Measurements from ENCODE around the gene NPAS1. TPM values are rescaled to one million over a fixed set of nuclear protein-coding genes. Genes with fewer than 3 reads are reported as not detected.
"Not testable (repeated sequence)": the region's sequence is repeated elsewhere in the genome, so short reads cannot be mapped to it uniquely, and the experiment has no call there.

The NPAS1 gene
- total RNA-seq, 1 experiment from 2014 or later: 7.7 TPM

DNA sequence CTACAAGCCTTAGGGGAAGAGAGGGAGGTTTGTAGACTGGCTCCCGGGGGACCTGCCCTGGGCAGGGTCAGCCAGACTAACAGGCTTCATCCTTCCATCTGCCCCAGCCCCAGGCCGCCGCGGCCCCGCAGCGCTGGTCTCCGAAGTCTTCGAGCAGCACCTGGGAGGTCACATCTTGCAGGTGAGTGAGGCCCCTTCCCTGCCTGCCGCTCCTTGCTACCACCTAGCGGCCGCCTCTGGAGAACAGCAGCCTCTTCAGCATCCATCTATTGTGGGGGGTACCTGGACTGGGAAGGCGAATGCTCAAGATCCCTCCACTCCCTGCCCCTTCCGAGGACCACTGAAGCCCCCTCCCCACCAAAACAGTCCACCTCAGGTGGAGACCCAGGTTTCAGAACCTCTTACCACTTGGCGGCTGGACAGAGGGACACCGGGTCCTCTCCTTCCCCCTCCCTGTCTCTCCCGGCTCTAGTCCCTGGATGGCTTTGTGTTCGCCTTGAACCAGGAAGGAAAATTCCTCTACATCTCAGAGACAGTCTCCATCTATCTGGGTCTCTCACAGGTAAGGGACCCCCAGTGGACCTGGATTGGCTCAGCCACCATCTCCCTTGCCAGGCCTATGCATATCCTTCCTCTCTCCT lies 12.7 kb downstream of the NPAS1 start:
- peak; percentile 68 for DNase-seq (ENCODE audit: low spot score)
- in situ Hi-C loops (cut with HindIII; ENCODE audit: low sequenced_read_pairs): no loop called here

DNA sequence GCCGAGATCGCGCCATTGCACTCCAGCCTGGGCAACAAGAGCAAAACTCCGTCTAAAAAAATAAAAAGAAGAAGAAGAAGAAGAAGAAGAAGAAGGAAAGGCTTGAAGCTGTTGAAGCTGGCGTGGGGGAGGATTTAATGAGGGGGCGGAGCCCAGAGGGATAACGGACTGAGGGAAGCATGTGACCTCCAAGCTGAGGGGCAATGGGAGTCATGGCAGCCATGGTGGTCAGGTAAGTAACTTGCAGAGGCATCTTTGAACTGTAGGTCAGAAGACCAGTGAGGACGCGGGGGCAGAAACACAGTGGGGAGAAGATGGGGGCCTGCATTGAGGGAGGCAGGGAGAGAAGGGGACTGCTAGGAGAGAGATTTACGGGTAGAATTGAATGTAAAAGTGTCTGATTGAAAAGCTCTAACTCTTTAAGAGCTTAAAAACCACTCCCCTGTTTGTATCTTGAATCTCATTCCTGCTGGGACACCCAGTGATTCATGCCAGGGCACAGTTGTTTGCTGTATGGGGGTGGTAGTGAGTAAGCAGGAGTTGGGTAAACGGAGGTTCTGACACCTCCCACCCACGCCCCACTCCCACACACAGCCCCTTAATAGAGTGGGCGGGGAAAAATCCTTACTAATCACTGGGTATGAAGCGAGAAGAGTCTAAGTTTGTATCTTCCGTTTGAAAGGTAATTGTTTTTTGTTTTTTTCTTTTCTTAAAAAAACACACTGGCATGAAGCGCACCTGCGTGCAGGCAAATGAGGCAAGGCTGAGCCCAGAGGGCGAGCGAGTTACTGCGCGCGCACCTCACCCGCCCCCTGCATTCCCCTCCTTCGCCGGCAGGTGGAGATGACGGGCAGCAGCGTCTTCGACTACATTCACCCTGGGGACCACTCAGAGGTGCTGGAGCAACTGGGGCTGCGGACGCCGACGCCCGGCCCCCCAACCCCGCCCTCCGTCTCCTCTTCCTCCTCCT lies 15.8 kb downstream of the NPAS1 start:
- in situ Hi-C loops (cut with HindIII; ENCODE audit: low sequenced_read_pairs): no loop called here
- DNase-seq (ENCODE audit: low spot score): peak; percentile 88

DNA sequence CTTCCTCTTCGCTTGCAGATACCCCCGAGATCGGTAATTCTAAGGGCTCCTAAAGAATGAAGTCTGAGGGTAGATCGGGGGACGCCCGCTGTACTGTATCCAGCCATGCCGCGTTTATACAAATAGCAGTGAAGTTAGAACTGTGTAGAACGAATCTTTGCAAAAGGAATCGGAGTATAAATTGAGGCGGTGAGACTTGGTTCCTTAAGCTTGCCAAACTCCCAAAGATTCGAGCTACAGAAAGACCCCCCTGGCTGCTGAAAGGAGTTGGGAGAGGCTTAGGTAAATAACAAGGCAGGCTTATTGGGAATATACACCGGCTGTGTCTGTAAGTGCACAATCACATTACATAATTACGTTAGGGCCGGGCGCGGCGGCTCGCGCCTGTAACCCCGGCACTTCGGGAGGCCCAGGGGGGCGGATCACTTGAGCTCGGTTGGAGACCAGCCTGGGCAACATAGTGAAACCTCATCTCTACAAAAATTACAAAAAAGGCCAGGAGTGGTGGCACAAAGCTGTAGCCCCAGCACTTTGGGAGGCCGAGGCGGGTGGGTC lies 16.5 kb downstream of the NPAS1 start:
- in situ Hi-C loops (cut with HindIII; ENCODE audit: low sequenced_read_pairs): no loop called here
- no peak for DNase-seq (ENCODE audit: low spot score)

DNA sequence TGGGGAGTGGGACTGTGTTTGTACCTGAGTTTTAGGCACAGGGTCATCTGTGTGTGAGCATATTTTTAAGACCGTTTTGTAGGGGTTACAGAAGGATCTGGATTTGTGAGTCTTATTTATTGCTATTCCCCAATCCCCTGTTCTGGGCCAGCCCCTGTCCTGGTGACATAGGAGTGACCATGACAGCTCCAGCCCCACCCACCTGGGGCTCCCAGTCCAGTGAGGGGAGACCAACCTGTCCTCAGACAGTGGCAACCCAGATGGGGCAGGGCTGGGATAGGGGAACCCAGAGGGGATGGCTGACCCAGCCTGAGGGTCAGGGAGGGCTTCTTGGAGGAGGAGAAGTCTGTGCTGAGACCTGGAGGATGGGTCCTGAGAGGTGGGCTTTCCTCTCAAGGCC lies 18.1 kb downstream of the NPAS1 start:
- no peak for DNase-seq (ENCODE audit: low spot score)
- in situ Hi-C loops (cut with HindIII; ENCODE audit: low sequenced_read_pairs): no loop called here

DNA sequence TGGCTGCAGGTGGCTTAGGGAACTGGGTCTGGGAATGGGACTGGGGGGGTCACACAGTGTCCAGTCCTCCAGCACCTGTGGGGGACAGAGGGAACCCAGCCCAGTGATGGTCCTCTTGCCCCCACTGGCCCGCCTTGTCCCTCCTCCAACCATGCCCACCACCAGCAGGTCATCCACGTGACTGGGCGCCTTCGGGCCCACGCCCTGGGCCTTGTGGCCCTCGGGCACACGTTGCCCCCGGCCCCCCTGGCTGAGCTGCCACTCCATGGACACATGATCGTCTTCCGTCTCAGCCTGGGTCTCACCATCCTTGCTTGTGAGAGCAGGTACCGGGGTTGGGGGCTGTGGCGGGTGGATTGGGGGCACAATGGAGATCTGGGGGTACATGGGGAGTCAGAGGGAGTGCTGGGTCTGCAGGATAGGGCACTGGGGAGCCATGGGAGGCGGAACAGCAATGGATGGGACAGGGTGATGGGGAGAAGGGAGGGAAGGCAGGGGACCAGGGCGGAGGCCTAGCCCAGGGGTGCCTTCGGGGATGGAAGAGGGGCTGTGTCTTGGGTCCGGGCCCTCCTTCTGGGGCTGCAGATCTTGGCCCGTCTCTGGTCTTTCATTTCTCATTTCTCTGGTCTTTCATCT lies 19.7 kb downstream of the NPAS1 start:
- no peak for DNase-seq (ENCODE audit: low spot score)
- in situ Hi-C loops (cut with HindIII; ENCODE audit: low sequenced_read_pairs): no loop called here

DNA sequence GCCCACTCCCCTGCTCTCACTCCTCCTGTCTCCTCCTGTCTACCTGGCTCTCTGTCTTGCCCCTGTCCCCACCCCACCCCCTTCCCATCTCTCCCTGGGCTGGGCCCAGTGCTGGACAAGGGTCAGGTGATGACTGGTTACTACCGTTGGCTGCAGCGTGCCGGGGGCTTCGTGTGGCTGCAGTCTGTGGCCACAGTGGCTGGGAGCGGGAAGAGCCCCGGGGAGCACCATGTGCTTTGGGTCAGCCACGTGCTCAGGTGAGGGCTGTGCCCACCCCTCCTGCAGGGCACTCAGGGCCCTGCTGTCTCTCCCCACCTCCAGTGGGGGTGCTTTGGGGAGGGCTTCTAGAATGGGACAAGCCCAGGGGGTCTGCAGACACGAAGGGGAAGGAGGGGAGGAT lies 21.2 kb downstream of the NPAS1 start:
- DNase-seq (ENCODE audit: low spot score): no peak
- in situ Hi-C loops (cut with HindIII; ENCODE audit: low sequenced_read_pairs): no loop called here

DNA sequence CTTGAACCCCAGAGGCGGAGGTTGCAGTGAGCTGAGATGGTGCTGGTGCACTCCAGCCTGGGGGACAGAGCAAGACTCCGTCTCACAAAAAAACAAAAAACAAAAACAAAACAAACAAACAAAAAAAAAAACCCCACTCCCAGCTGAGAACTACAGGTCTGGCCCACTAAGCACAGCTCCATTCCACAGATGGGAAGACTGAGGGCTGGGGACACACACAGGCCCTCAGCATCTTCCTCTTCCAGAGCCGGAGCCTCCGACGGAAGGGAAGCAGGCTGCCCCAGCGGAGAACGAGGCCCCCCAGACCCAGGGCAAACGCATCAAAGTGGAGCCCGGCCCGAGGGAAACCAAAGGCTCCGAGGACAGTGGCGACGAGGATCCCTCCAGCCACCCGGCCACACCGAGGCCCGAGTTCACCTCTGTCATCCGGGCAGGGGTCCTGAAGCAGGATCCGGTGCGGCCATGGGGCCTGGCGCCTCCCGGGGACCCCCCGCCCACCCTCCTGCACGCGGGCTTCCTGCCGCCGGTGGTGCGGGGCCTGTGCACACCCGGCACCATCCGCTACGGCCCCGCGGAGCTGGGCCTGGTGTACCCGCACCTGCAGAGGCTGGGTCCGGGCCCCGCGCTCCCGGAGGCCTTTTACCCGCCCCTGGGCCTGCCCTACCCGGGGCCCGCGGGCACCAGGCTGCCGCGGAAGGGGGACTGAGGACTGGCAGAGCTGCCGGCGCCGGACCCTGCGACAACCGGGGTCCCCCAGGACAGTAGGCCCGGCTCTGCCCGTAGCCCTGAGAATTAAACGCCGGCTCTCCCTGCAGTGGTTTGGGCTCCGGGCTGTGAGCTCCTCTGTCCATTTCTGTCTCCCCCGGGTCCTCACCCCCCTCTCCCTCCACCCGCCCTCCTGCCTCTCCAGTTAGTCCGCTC lies 25.6 kb downstream of the NPAS1 start:
- in situ Hi-C loops (cut with HindIII; ENCODE audit: low sequenced_read_pairs): no loop called here
- DNase-seq (ENCODE audit: low spot score): no peak

DNA sequence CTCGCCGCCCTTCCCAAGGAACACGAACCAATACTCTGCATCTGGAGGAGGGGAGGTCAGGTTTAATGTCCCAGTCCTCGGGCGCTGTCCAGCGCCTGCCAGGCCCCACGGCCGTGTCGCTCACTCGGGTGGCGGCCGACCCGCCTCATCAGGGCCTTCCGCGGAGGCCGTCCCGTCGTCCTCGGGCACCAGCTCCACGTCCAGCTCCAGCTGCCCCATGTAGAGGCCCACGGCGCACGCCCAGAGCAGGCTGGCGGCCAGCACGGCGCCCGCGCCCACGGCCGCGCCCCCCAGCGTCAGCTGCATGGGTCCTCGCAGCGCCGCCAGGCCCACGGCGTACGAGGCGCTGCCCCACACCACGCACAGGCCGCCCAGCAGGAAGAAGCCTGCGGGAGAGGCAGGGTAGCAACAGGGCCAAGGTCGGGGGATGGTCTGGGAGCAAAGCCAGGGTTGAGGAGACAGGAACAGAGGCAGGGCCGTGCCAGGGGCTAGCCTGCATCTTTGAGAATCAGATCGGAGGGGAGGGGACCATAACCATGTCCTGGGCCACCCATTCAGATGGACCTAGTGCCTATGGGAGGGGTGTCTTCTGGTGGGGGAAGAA lies 26.3 kb downstream of the NPAS1 start:
- no peak for DNase-seq (ENCODE audit: low spot score)
- in situ Hi-C loops (cut with HindIII; ENCODE audit: low sequenced_read_pairs): no loop called here

DNA sequence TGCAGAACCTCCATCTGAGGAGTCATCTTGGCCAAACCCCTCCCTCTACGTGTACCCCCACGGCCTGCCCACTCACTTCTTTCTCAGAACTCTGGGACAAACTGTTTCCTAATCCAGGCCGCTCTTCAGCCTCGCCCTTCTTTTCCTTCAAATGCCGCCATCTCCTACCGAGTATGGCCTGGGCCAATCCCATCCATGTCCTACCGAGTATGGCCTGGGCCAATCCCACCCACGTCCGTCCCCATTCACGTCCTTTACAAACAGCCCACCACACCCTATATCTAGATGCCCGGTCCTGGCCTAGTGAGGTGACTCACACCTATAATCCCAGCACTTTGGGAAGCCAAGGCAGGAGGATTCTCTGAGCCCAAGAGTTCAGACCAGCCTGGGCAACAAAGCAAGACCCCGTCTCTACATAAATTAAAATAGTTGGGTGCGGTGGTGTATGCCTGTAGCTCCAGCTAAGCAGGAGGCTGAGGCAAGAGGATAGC lies 27.7 kb downstream of the NPAS1 start:
- no peak for DNase-seq (ENCODE audit: low spot score)
- in situ Hi-C loops (cut with HindIII; ENCODE audit: low sequenced_read_pairs): no loop called here

DNA sequence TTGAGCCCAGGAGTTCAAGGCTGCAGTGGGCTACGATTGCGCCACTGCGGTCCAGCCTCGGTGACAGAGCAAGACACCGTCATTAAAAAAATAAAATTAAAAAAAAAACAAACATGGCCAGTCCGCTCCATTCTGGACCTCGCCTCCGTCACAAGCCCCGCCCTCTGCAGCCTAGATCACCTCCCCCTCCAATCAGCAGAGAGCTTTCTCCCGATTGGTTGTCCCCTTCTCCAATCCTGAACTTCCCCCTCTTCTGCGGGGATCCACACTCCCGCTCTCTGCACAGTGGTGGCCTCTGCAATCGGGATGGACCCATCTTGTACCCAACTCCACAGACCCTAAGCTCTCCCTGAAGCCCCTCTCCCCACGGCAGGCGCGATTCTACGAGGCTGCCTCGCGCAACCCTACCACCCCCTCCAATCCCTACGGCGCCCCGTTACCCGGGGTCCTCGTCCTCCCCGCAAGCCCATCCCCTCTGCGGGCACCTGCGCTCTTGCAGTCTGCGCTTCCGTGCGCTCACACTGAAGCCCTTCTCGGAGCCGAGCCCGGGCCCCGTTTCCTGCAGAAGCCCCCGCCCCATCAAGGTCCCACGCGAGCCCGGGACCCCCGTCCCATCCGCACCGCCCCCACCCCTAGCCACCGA lies 28.2 kb downstream of the NPAS1 start:
- peak; percentile 99 for DNase-seq (ENCODE audit: low spot score)
- in situ Hi-C loops (cut with HindIII; ENCODE audit: low sequenced_read_pairs): no loop called here

DNA sequence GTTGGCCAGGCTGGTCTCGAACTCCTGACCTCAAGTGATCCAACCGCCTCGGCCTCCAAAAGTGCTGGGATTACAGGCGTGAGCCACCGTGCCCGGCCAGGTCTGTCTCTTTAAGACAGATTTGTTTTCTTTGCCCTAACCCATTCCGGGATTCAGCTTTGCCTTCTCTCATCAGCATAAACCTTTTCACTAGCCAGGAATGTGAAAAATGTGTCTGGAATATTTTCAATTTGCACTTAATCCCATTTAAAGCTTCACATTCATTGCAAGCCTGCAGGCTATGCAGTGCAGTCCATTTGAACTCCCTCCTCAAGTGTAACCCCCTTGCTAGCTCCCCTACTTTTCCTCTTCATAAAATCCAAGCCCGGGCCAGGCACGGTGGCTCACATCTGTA lies 29.7 kb downstream of the NPAS1 start:
- DNase-seq (ENCODE audit: low spot score): peak; percentile 62
- in situ Hi-C loops (cut with HindIII; ENCODE audit: low sequenced_read_pairs): no loop called here

DNA sequence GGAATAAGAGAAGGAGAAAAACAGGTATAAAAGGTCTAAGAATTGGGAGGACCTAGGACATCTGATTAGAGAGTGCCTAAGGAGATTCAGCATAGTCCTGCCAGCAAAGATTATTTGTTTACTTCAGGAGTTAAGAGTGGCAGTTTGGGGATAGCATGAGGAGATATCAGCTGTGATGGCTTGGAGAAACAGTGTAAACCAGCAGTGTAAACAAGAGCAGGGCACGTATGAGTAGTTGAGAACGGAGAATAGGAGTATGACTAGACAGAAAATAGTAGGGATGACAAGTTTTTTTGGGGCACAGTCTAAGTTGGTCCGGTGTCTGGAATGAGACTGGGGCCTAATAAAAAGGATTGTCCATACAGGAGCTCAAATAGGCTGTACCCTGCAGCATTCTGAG lies 30.9 kb downstream of the NPAS1 start:
- in situ Hi-C loops (cut with HindIII; ENCODE audit: low sequenced_read_pairs); DNase-seq (ENCODE audit: low spot score): not testable (repeated sequence)

DNA sequence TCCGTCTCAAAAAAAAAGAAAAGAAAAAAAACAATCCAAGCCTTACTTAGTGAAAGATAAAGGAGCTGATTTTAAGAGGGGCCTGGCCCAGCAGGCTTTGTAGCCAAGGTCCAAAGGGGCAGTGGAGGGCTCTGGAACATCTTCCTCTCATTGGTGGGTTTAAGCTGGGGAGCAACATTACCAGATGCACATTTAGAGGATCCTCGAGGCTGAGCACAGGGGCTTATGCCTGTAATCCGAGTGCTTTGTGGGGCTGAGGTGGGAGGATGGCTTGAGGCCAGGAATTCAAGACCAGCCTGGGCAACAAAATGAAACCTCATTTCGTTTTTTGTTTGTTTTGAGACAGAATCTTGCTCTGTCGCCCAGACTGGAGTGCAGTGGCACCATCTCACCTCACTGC lies 36.8 kb downstream of the NPAS1 start:
- in situ Hi-C loops (cut with HindIII; ENCODE audit: low sequenced_read_pairs): no loop called here
- no peak for DNase-seq (ENCODE audit: low spot score)

DNA sequence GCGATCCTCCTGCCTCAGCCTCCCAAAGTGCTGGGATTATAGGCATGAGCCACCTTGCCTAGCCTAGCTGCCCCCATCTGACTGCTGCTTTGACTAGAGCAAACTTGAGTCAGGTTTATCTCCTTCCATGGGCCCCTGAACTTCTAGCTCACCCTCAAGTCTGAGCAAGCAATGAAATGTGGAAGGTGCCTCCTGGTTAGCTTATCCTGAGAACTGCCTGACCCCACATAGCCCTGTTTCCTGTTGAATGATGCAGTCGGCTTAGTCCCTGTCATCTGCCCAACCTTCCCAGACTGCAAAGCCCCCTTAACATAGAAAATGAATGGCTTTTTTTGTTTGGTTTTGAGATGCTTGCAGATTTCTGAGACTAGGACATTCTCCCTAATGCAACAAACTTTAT lies 37.7 kb downstream of the NPAS1 start:
- DNase-seq (ENCODE audit: low spot score): no peak
- in situ Hi-C loops (cut with HindIII; ENCODE audit: low sequenced_read_pairs): no loop called here

DNA sequence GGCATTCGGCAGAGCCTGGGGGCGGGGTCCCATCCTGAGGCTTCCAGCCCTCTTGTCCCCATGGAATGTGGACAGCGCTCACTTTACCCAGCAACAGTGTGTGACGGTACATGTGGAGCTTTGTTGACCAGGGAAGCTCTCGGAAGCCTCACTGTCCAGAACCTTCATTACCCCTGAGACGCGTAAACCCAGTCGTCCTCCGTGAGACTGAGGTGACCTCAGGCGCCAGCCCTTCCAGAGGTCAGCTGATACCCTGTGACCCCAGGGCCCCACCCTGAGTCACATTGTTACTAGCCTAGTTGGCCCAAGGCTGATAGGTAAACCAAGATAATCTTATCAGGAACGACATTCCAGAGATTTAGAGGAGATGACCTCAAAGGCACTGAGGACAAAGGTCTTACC lies 39.0 kb downstream of the NPAS1 start:
- in situ Hi-C loops (cut with HindIII; ENCODE audit: low sequenced_read_pairs): no loop called here

DNA sequence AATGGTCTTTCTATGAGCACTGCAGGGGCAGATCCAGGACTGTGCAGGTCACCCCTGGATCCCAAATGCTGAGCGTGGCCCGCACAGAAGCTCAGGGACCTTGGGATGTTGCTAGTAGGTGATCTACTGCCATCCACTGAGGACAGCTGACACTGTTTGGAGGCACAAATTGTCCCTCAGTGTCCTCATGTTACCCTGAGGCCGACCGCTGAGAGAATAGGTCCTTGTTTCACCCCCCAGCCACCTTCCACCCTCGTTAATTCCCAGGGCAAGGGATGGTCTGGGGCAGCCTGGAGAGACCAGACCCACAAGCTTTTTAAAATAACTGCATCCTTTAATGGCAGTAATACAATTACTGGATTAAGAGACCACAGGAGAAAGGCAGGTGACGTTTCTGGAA lies 44.2 kb downstream of the NPAS1 start:
- no peak for DNase-seq (ENCODE audit: low spot score)
- in situ Hi-C loops (cut with HindIII; ENCODE audit: low sequenced_read_pairs): no loop called here

More for the DNA sequence above, 39.0 kb downstream of the NPAS1 start:
- DNase-seq (ENCODE audit: low spot score): no peak

DNA sequence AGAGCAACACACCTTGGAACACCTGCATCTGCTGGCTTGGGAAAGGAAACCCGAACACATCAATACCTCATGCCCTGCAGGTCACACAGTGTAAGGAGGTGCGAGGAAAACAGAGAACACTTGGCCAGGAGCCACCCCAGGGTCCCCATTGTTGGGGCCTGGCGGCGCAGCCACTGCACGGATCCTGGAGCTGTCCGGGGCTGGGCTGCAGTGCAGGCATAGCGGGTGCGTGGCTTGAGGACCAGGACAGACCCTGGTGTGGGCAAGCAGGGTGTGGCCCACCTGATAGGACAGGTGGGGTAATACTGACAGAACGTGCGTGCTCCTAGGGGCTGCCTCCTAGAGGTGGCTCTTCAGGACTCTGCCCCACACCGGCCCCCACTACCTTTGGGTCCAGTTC lies 45.6 kb downstream of the NPAS1 start:
- in situ Hi-C loops (cut with HindIII; ENCODE audit: low sequenced_read_pairs): no loop called here
- no peak for DNase-seq (ENCODE audit: low spot score)

Measured in G401 (cell line).